ENCODE measurements around the gene RAMP1.

Gene RAMP1

DNA sequence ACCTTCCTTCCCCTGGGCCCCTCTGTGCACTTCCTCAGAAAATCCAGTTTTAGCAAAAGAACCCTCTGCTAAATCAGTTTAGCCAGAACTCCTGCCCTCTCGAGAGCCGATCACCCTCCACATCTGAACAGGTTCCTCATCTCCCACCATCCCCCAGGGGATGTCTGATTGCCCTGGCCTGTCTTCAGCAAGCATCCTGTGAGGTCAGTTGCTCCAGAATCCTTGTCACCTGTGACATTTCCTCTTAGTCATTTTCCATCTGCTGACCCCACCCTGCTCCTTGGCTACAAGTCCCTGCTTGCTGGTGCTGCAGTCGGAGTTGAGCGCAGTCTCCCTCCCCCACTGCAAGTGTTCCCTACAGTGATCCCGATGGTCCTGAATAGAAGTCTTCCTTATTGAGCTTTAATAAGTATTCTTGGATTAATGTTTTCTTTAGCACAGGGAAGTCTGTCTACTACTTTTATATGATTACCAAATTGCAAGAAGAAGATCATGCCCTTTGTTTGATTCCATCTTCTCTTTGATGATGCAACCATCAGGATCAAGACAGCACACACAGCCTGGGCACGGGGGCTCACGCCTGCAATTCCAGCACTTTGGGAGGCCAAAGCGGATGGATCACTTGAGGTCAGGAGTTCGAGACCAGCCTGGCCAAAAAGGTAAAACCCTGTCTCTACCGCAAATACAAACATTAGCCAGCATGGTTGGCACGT, 76.5 kb downstream of the RAMP1 start:
- TF ChIP-seq TARDBP (IDR thresholded peaks at IDR 0.05), result no peak
- TF ChIP-seq BHLHE40 (IDR thresholded peaks at IDR 0.05; ENCODE audit: borderline replicate concordance), result no peak
- TF ChIP-seq SP1 (IDR thresholded peaks at IDR 0.05), result no peak
- TF ChIP-seq, protein P1, sequence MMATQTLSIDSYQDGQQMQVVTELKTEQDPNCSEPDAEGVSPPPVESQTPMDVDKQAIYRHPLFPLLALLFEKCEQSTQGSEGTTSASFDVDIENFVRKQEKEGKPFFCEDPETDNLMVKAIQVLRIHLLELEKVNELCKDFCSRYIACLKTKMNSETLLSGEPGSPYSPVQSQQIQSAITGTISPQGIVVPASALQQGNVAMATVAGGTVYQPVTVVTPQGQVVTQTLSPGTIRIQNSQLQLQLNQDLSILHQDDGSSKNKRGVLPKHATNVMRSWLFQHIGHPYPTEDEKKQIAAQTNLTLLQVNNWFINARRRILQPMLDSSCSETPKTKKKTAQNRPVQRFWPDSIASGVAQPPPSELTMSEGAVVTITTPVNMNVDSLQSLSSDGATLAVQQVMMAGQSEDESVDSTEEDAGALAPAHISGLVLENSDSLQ (IDR thresholded peaks at IDR 0.05), result no peak
- TF ChIP-seq ARNT (IDR thresholded peaks at IDR 0.05), result no peak
- TF ChIP-seq ELF4 (IDR thresholded peaks at IDR 0.05), result no peak
- no peak for TF ChIP-seq HDGF (IDR thresholded peaks at IDR 0.05; ENCODE audit: borderline replicate concordance)
- TF ChIP-seq CTBP1 (IDR thresholded peaks at IDR 0.05; ENCODE audit: borderline replicate concordance), result no peak
- no peak for TF ChIP-seq LEF1 (IDR thresholded peaks at IDR 0.05; ENCODE audit: borderline replicate concordance)
- TF ChIP-seq FOXK2 (IDR thresholded peaks at IDR 0.05), result no peak
- TF ChIP-seq SUZ12 (IDR thresholded peaks at IDR 0.05), result no peak
- no peak for TF ChIP-seq ZNF384 (IDR thresholded peaks at IDR 0.05)
- no peak for TF ChIP-seq NFRKB (IDR thresholded peaks at IDR 0.05)
- no peak for TF ChIP-seq L3MBTL2 (conservative IDR thresholded peaks at IDR 0.05)
- TF ChIP-seq FOXM1 (IDR thresholded peaks at IDR 0.05; ENCODE audit: borderline replicate concordance), result no peak
- TF ChIP-seq FOXA1 (IDR thresholded peaks at IDR 0.05), result no peak
- POLR2A ChIA-PET, result no interaction called here
- DNase-seq (ENCODE audit: extremely low spot score), result no peak
- CTCF ChIA-PET, result no interaction called here

DNA sequence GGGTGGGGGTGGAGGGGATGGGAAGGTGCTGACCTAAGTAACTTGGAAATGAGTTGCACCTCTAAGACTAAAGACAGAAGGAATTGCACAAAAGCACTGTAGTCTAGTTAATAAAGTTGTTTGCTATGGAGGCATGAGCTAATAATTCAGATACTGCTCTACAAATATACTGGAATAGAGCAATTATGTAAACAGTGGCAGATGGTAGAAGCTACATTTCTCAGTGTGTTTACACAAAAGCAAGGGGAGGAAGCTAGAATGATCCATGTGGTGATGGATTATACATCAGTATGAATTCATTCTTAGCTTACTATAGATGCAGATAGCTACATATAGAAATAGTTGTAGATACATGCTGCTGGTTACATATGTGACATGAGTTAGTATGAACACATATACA, 79.8 kb downstream of the RAMP1 start:
- POLR2A ChIA-PET, result no interaction called here
- CTCF ChIA-PET, result no interaction called here
- no peak for DNase-seq (ENCODE audit: extremely low spot score)
- TF ChIP-seq FOXK2 (IDR thresholded peaks at IDR 0.05) (no peak), FOXM1 (IDR thresholded peaks at IDR 0.05; ENCODE audit: borderline replicate concordance) (no peak), FOXA1 (IDR thresholded peaks at IDR 0.05) (no peak)

DNA sequence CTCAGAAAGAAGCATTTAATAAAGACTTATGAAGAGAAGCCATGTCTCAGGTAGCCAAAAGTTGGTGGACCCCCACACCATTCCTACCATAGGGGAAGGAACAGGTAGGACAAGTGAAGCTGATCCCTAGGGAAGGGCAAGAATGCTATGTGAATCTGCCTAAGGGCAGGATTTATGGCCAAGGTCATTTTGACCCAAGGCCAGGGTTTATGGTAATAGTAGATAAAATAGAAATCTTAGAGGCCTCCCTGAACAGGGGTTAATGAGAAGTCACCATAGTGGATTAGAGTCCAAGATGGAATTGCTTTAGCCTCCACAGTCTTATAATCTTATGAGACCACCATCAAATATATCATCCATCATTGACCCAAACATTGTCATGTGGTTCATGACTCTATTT, 81.4 kb downstream of the RAMP1 start:
- TF ChIP-seq, protein P1 (IDR thresholded peaks at IDR 0.05), result no peak
- TF ChIP-seq ZNF384 (IDR thresholded peaks at IDR 0.05) (no peak), BHLHE40 (IDR thresholded peaks at IDR 0.05; ENCODE audit: borderline replicate concordance) (no peak), FOXK2 (IDR thresholded peaks at IDR 0.05) (no peak), NFRKB (IDR thresholded peaks at IDR 0.05) (no peak), SUZ12 (IDR thresholded peaks at IDR 0.05) (no peak), HDGF (IDR thresholded peaks at IDR 0.05; ENCODE audit: borderline replicate concordance) (no peak), CTBP1 (IDR thresholded peaks at IDR 0.05; ENCODE audit: borderline replicate concordance) (no peak), ARNT (IDR thresholded peaks at IDR 0.05) (no peak), LEF1 (IDR thresholded peaks at IDR 0.05; ENCODE audit: borderline replicate concordance) (no peak)
- POLR2A ChIA-PET, result no interaction called here
- DNase-seq (ENCODE audit: extremely low spot score), result no peak
- CTCF ChIA-PET, result no interaction called here

DNA sequence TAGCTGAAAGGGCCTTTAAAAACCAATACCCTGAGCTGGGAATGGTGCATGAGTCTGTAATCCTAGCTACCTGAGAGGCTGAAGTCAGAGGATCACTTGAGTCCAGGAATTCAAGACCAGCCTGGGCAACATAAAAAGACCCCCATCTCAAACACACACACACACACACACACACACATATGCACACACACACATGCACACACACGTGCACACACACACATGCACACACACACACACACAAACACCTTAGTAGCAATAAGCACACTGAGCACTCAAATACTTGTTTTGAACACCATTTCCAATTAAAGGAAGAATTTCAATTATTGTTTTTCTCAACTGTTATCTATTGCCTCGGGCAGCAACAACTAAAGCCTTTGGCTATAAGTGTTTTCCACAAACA, 81.8 kb downstream of the RAMP1 start:
- TF ChIP-seq HDGF (IDR thresholded peaks at IDR 0.05; ENCODE audit: borderline replicate concordance) (no peak), FOXM1 (IDR thresholded peaks at IDR 0.05; ENCODE audit: borderline replicate concordance) (no peak), SP1 (IDR thresholded peaks at IDR 0.05) (no peak), ARNT (IDR thresholded peaks at IDR 0.05) (no peak), FOXK2 (IDR thresholded peaks at IDR 0.05) (no peak), BHLHE40 (IDR thresholded peaks at IDR 0.05; ENCODE audit: borderline replicate concordance) (no peak), ZNF384 (IDR thresholded peaks at IDR 0.05) (no peak), L3MBTL2 (conservative IDR thresholded peaks at IDR 0.05) (no peak), NFRKB (IDR thresholded peaks at IDR 0.05) (no peak), LEF1 (IDR thresholded peaks at IDR 0.05; ENCODE audit: borderline replicate concordance) (no peak), FOXA1 (IDR thresholded peaks at IDR 0.05) (no peak), ELF4 (IDR thresholded peaks at IDR 0.05) (no peak), TARDBP (IDR thresholded peaks at IDR 0.05) (no peak), SUZ12 (IDR thresholded peaks at IDR 0.05) (no peak), CTBP1 (IDR thresholded peaks at IDR 0.05; ENCODE audit: borderline replicate concordance) (no peak)
- TF ChIP-seq, protein P1 (IDR thresholded peaks at IDR 0.05), result no peak
- ChIA-PET CTCF (no interaction called here), POLR2A (no interaction called here)
- DNase-seq (ENCODE audit: extremely low spot score), result no peak

DNA sequence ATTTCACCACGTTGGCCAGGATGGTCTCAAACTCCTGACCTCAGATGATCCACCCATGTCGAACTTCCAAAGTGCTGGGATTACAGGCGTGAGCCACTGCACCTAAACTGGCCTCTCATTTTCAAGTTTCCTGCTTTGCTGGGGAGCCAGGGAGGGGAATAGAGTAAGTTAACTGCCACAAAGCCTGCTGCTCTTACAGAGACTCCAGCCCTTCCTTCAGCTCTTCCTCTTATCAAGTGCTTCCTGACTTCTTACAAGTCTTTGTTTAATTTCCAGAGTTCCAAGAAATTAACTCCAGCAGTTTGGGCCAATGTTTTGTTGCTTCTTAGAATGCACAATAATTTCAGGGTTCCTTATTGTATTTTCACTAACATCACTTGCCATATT, 83.1 kb downstream of the RAMP1 start:
- TF ChIP-seq ZNF384 (IDR thresholded peaks at IDR 0.05) (no peak), LEF1 (IDR thresholded peaks at IDR 0.05; ENCODE audit: borderline replicate concordance) (no peak), L3MBTL2 (conservative IDR thresholded peaks at IDR 0.05) (no peak), SP1 (IDR thresholded peaks at IDR 0.05) (no peak), FOXM1 (IDR thresholded peaks at IDR 0.05; ENCODE audit: borderline replicate concordance) (no peak), TARDBP (IDR thresholded peaks at IDR 0.05) (no peak), NFRKB (IDR thresholded peaks at IDR 0.05) (no peak), FOXK2 (IDR thresholded peaks at IDR 0.05) (no peak), ELF4 (IDR thresholded peaks at IDR 0.05) (no peak), BHLHE40 (IDR thresholded peaks at IDR 0.05; ENCODE audit: borderline replicate concordance) (no peak), SUZ12 (IDR thresholded peaks at IDR 0.05) (no peak), ARNT (IDR thresholded peaks at IDR 0.05) (no peak), HDGF (IDR thresholded peaks at IDR 0.05; ENCODE audit: borderline replicate concordance) (no peak), CTBP1 (IDR thresholded peaks at IDR 0.05; ENCODE audit: borderline replicate concordance) (no peak)
- no peak for DNase-seq (ENCODE audit: extremely low spot score)
- CTCF ChIA-PET, result no interaction called here
- POLR2A ChIA-PET, result no interaction called here

DNA sequence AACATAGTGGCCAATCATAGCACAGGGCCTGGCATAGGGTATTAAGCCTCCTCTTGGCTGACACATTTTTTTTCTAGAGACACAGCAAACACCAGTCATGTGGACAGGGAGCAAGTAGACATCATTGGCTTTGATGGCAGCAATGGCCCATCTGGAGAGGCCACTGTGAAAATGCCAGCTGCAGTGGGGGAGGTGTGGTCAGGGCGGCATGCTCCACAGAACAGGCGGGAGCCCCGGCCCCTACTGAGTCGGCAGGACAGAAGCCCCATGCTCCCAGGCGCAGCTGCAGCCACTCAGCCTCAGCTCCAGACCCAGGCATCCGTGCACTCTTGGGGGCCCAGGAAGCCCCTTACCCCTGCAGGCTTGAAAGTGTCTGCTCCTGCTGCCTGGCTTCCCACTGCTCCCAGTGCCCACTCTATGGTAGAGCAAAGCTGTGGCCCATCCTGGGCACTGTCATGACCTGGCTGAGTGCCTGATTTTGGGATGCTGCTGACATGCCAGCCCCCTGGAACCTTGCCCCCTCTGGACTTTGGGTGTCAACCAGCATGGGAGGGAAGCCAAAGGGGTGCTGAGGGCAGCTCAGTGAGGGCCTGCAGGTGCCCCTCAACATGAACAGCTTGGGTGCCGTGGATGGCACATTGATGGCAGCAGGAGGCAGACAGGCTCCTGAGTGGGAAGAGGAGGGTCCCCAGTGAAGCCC, 84.1 kb downstream of the RAMP1 start:
- POLR2A ChIA-PET, result no interaction called here
- CTCF ChIA-PET, result no interaction called here
- TF ChIP-seq CTBP1 (IDR thresholded peaks at IDR 0.05; ENCODE audit: borderline replicate concordance), result no peak
- TF ChIP-seq LEF1 (IDR thresholded peaks at IDR 0.05; ENCODE audit: borderline replicate concordance), result no peak
- no peak for TF ChIP-seq BHLHE40 (IDR thresholded peaks at IDR 0.05; ENCODE audit: borderline replicate concordance)
- TF ChIP-seq FOXK2 (IDR thresholded peaks at IDR 0.05), result no peak
- TF ChIP-seq TARDBP (IDR thresholded peaks at IDR 0.05), result no peak
- no peak for TF ChIP-seq ELF4 (IDR thresholded peaks at IDR 0.05)
- TF ChIP-seq L3MBTL2 (conservative IDR thresholded peaks at IDR 0.05), result no peak
- no peak for TF ChIP-seq ZNF384 (IDR thresholded peaks at IDR 0.05)
- TF ChIP-seq FOXA1 (IDR thresholded peaks at IDR 0.05), result no peak
- TF ChIP-seq FOXM1 (IDR thresholded peaks at IDR 0.05; ENCODE audit: borderline replicate concordance), result no peak
- no peak for TF ChIP-seq HDGF (IDR thresholded peaks at IDR 0.05; ENCODE audit: borderline replicate concordance)
- no peak for TF ChIP-seq SUZ12 (IDR thresholded peaks at IDR 0.05)
- no peak for TF ChIP-seq SP1 (IDR thresholded peaks at IDR 0.05)
- TF ChIP-seq, protein P1 (IDR thresholded peaks at IDR 0.05), result no peak
- no peak for TF ChIP-seq NFRKB (IDR thresholded peaks at IDR 0.05)
- TF ChIP-seq ARNT (IDR thresholded peaks at IDR 0.05), result no peak
- DNase-seq (ENCODE audit: extremely low spot score), result no peak

Data from HEK293T (cell line).